HG03280 (cell line): ENCODE measurements around the gene UNK.
"Not testable (repeated sequence)": the region's sequence is repeated elsewhere in the genome, so short reads cannot be mapped to it uniquely, and the experiment has no call there.

Source experiments
- ATAC-seq: cut with Tn5 transposase; IDR thresholded peaks from one replicate; pipeline ENCODE4 v1.9.1; 2021; ENCODE audit warnings: mild to moderate bottlenecking, moderate library complexity; ENCODE audit not compliant: unreplicated experiment

The UNK gene

DNA sequence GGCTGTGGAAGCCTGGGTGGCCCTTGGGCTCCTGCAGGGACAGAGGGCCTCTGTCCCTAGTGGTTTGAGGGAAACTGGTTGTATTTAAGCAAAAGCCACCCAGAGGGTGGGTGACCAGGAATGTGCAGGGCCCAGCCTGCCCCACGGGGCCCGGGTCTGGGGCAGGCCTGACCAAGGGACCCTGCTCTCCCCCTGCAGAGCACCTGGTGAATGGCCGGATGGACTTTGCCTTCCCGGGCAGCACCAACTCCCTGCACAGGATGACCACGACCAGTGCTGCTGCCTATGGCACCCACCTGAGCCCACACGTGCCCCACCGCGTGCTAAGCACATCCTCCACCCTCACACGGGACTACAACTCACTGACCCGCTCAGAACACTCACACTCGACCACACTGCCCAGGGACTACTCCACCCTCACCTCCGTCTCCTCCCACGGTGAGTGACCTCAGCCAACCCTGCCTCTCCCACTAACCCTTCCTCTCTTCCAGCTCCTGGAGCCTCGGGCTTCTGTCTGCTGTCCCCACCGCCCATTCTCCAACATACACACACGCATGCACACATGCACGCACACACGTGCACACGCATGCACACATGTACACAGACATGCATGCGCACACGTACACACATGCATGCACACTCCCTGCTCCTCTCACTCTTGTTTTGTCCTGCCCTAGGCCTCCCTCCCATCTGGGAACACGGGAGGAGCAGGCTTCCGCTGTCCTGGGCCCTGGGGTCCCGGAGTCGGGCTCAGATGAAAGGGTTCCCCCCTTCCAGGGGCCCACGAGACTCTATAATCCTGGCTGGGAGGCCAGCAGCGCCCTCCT is 30.0 kb upstream of the UNK start:
- ATAC-seq, result no peak

DNA sequence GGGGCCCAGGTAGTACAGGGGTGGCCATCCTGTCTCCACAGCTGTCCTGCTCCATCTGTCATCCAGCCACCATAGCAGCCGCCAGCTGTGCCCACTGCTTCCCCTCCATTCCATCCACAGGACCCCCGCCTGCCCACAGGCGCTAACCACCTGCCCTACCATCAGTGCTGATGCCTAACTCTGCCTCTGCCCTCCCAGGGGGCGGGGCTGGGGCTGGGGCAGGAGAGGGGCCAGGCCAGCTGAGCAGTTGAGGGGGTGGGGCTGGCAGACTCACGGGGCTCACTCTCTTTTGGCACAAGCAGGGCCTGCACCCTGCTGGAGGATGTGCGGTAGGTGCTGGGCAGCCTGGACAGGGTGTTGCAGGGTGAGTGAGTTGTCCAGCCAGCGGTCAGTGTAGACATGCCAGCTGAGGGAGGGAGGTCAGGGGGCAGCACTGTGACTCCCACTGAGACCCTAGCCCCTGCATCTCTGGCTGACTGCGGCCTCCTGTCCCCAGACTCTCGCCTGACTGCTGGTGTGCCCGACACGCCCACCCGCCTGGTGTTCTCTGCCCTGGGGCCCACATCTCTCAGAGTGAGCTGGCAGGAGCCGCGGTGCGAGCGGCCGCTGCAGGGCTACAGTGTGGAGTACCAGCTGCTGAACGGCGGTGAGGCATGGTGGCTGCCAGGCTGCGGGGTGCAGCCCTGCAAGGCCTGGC is 29.3 kb upstream of the UNK start:
- ATAC-seq, result no peak

DNA sequence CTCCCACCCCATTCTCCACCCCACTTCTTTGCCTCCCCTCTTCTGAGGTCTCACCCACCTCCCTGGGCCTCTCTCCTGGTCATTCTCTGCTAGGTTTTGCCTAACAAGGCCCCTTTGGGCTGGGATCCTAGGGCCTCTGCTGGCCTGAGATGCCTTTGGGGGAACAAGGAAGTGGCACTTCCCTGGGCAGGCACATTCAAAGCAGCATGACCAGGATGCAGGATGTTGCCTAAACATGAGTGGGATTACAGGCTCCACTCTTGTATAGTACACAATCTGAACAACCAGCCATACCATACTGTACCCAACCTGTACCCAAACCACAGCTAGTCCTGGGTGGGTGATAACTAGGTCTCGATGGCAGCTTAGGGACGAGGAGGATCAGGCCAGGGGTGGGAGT is 28.6 kb upstream of the UNK start:
- no peak for ATAC-seq

DNA sequence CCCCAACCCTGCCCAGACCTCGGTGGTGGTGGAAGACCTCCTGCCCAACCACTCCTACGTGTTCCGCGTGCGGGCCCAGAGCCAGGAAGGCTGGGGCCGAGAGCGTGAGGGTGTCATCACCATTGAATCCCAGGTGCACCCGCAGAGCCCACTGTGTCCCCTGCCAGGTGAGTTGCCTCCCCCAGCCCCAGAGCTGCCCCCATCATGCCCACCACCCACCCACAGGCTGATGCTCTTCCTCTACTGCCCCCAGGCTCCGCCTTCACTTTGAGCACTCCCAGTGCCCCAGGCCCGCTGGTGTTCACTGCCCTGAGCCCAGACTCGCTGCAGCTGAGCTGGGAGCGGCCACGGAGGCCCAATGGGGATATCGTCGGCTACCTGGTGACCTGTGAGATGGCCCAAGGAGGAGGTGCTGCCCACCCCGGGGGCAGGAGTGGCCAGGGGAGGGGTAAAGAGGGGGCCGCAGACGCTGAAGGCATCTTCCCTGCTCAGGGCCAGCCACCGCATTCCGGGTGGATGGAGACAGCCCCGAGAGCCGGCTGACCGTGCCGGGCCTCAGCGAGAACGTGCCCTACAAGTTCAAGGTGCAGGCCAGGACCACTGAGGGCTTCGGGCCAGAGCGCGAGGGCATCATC is 28.0 kb upstream of the UNK start:
- ATAC-seq, result no peak

DNA sequence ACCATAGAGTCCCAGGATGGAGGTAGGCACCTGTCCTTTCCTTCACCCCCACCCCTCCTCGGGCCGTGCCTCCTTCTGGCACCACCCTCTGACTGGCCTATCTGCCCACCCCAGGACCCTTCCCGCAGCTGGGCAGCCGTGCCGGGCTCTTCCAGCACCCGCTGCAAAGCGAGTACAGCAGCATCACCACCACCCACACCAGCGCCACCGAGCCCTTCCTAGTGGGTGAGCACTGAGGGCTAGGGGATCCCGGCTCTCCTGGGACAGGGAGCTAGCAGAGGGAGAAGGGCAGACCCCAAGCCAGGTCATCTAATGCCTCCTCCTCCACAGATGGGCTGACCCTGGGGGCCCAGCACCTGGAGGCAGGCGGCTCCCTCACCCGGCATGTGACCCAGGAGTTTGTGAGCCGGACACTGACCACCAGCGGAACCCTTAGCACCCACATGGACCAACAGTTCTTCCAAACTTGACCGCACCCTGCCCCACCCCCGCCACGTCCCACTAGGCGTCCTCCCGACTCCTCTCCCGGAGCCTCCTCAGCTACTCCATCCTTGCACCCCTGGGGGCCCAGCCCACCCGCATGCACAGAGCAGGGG is 27.4 kb upstream of the UNK start:
- no peak for ATAC-seq

DNA sequence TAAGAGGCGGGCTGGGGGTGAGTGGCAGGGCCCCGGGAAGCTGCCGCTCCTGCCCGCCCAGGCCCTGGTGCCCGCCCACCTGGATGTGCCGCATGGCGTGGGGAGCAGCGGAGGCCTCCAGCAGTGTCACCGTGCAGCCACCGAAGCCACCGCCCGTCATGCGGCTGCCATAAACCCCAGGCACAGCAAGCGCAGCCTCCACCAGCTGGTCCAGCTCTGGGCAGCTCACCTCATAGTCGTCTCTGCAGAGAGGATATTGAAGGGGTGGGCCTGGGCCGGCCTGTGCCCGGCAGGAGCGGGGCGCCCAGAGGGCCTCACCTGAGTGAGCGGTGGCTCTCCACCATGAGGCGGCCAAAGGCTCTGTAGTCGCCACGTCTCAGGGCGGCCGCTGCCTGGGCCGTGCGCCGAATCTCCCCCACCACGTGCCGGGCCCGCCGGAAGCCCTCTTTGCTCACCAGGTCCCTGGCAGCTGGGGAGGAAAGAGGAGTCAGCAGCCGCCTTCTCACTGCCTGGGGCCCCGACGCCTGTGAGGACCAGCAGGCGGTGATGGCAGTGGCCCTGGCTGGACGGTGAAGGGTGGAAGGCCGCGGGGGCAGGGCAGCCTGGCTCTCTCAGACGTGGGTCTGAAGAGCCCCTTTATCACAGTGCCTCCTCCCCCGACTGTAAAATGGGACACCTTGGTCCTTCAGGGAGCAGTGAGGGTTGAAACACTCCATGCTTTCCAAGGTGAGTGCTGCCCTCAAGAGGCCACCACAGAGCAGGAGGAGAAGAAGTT is 26.3 kb upstream of the UNK start:
- no peak for ATAC-seq

DNA sequence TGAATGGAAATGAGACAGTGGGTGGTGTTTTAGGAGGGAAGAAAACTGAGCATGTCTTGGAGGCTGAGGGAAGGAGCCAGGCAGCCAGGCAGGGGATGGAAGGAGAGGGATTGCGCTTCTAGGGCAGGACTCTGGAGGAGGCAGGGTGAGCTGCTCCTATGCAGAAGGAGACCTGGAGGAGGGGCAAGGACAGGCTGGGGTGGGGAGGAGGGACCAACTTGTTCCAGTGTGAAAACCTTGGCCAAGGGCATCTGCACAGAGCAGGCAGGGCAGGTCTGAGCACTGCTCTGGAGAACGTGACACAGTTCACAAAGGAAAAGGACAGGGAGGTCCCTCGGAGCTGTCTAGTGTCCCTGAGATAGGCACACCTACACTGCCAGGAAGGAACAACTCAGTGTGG is 25.1 kb upstream of the UNK start:
- no peak for ATAC-seq

DNA sequence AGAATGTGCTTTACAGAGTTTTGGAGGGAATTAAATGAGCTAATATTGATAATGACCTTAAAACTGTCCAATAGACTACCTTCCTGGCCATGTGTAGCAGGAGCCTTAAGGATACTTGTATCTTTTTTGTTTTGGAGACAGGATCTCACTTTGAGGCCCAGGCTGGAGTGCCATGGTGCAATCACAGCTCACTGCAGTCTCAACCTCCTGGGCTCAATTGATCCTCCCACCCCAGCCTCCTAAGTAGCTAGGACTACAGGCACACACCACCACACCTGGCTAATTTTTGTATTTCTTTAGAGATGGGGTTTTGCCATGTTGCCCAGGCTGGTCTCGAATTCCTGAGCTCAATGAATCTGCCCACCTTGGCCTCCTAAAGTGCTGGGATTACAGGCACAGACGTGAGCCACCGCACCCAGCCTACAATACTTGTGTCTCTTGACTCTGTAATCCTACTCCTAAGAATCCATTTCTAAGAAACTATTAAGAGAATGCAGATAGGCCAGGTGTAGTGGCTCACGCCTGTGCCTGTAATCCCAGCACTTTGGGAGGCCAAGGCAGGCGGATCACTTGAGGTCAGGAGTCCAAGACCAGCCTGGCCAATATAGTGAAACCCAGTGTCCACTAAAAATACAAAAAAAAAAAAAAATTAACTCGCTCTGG is 24.5 kb upstream of the UNK start:
- not testable (repeated sequence) for ATAC-seq

DNA sequence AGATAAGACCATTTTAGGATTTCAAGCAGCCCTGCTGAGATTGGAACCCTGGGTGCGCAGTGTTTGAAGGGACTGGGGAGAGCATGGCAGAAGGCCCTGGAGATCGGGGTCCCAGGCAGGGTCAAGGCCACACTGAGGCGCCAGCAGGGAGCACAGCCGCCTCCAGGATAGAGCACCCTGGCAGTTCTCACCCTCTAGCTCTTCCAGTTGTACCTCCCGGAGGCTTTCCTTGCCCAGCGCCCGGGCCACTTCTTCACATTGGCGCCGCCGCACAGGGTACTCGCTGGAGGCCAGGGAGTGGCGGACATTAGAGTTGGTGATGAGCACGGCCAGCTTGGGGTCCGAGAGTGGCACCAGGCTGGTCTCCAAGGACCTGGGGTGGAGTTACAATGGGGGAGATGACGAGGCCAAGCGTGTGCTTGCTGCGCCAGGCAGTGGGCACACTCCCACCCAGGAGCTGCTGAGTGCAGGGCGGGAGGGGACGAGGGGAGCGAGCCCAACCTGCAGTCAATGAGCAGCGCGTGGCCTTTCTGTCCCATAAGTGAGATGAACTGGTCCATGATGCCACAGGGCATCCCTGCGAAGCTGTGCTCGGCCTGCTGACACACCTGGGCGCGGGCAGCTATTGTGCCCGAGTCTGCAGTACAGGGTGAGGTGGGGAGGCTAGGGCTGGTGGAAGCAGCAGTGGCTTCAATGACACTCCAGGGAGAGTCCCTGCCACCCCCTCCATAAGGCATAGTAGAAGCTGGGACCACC is 21.9 kb upstream of the UNK start:
- no peak for ATAC-seq

DNA sequence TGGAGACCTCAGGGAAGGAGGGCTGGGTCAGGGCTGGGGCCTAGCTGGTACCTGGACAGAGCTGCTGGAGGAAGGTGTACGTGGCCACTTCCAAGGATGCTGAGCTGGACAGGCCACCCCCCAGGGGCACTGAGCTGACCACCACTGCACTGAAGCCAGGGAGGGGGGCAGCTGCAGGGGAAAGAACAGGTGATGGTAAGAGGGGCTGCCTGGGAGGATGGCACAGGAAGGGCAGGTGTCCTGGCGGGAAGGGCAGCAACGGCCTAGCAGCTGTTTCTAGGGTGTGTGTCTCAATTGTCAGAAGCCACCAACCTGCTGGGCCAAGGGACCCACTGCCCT is 21.4 kb upstream of the UNK start:
- ATAC-seq, result no peak

DNA sequence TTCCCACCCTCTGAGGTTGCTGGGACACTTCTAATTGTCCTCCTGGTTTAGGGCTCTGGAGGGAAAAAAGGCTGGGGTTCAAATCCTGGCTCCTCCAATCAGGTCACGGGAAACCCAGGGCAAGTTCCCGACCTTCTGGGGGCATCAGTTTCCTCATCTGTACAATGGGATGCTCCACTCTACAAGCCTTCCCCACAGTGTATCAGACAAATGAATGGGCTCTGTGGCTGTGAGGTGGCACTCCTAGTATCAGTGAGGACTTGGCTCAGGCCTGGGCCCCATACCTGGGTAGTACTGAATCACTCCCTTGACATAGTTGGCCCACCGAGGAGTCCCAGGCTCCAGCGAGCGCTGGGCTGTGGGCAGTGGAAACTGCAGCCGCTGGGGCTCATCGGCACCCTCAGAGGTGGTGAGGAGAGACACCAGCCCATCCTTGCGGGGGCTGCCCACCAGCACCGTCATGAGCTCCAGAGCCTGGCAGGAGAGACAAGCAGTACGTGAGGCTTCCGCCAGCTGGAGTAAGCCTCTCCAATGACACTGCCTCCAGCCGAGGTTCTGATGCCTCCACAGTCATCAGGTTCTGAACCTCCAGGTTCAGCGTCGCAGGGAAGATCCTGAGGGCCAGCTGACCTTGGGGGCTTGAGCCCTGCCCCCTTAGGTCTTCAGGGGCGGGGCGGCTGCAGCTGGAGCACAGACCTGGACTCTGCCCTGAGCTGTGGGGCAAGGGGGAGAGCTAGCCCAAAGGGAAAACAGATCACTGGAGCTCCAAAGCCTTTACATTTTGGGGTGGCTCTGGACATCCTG is 20.8 kb upstream of the UNK start:
- ATAC-seq, result no peak

DNA sequence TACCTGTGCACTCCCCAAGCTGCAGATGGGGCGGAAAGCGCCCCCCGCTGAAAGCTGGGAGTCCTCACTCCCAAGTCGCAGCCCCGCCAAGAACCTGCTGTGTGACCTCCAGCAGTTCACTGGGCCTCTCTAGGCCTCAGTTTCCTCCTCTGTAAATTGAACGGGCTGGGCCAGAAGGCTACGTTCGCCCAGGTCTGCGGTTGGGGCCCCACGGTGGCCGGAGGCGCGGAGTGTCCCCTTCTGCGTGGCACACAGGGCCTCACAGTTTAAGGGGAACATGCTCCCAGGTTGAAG is 20.2 kb upstream of the UNK start:
- ATAC-seq, result no peak

DNA sequence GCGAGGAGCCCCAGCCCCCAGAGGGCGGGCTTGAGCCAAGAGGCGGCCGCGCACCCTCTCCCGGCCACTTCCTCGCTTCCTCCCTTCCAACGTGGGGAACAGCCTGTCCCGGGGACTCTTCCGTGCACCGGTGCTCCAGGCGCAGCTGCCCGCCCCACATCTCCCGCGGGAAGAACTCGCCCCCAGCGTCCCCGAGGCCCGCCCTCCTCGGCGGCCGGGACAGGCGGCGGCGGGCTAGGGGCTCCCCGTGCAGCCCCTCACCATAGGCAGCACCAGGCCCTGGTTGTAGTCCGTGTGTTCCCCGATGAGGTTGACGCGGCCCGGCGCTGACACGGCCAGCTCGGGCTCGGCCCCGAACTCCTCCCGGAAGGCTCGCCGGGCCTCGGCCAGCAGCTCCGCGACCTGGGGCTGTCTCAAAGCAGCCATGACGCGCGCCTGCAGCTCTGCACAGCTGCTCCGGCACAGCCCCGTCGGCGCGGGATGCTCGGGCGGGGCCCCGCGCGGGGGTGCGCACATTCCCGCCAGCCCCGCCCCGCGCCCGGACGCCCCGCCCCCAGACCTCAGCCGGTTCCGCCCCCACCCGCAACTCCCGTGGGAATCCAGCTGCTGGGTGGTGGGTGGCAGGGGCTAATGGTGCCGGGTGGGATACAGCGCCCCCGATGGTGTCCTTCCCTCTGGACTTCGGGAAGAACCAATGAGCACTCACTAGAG is 19.7 kb upstream of the UNK start, which contains the start of gene GALK1:
TSS of gene GALK1 (minus strand) at position 482 of the 711 bp plus-strand sequence. CDS start at position 426, 56 bp downstream.
- ATAC-seq, result peak; percentile 78

DNA sequence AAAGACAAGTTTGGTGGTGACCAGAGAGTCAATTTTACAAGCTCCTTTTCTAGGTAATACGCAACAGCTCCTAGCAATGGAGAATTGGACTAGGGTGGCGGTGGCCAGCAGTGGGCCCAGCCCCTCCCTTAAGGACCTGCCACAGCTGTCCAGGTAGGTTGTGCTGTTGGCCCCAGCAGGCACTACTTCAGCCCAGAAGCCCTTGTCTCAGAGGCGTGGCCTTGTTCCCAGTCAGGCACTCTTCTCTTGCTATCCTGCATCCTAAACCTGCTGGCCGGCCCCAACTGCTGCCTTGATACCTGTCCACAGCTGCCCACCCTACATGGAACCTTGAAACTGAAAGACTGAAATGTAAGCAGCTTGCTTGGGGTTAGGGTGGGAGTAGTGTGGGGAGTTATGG is 18.6 kb upstream of the UNK start:
- ATAC-seq, result no peak

DNA sequence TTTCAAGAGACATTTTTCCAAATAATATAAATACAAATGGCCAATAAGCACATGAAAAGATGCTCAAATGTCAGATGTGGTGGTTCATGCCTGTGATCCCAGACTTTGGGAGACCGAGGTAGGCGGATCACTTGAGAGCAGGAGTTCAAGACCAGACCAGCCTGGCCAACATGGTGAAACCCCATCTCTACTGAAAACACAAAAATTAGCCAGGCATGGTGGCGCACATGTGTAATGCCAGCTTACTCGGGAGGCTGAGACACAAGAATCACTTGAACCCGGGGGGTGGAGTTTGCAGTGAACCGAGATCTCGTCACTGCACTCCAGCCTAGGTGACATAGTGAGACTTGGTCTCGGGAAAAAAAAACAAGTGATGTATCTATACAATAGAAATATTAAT is 16.7 kb upstream of the UNK start:
- ATAC-seq, result no peak

DNA sequence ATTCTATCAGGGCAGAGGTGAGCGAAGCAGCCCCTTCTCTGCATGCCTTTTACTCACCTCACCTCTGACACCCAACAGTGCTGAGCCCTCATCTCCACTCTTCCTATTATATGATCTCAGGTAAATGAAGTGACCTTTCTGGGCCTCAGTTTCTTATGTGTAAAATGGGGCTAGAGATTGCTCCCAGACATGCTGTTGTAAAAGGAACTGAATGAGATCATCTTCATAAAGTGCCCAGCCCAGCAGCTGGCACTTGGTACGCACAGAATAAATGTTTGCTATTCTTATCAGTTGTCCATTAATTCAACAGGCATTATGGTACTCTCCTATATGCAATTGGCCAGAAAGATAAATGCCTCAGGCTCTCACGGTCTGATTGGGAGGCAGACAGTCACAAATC is 15.1 kb upstream of the UNK start:
- no peak for ATAC-seq

DNA sequence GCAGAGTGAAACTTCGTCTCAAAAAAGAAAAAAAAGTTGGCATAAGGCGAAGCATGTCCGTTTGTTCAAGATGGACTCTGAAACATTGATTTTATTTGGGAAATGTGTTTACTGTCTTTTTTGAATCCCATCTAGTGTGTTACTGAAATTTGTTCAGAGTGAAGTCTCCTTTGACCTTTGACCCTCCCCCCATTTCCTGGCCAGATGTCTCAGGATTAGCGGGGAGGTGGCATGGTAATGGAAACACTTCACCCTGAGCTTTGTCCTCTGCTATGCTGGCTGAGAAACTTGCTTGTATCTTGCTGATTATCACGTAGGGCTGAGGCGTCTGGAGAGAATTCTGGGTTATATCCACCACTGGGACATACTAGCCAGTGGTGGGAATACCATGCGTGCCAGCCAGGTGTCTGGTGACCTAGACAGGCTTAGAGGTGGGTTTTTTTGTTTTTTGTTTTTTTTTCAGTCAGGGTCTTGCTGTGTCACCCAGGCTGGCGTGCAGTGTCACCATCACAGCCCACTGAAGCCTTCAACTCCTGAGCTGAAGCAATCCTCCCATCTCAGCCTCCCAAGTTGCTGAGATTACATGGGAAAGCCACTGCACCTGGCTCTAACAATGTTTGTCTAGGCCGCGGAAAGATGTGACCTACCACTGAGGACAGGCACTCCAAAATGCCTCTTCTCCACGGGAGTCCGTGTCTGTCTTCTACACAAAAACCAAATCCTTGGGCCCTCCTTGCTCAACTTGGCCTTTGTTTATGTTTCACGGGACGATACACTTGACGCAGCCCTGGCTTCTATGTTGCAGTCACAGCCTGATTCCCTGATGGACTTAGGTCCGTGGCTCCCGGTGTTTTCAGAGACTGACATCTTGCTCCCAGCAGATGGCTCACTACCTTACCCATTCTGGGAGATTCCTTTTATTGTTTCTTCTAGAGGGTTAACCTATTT is 13.0 kb upstream of the UNK start:
- ATAC-seq, result no peak
